Measurements from ENCODE around the gene SMIM45.

The SMIM45 gene

GRCh38 chr22:41949297-41949965 is 2.5 kb upstream of the SMIM45 start:
- TF ChIP-seq JUND (IDR thresholded peaks at IDR 0.05; ENCODE audit: low read depth), result no peak

GRCh38 chr22:41952713-41953112 is 763 bp downstream of the SMIM45 start:
- in situ Hi-C loops (cut with HindIII; ENCODE audit: low pct_unique_long_range_greater_than_20kb, low sequenced_read_pairs), result no loop called here
- DNase-seq (ENCODE audit: low read depth in 1 of 2, low spot score in 1 of 2), result no peak
- no peak for TF ChIP-seq JUND (IDR thresholded peaks at IDR 0.05; ENCODE audit: low read depth)

More at GRCh38 chr22:41949297-41949965, 2.5 kb upstream of the SMIM45 start:
- in situ Hi-C loops (cut with HindIII; ENCODE audit: low pct_unique_long_range_greater_than_20kb, low sequenced_read_pairs), result no loop called here
- no peak for DNase-seq (ENCODE audit: low read depth in 1 of 2, low spot score in 1 of 2)

GRCh38 chr22:41957941-41958556 is 6.1 kb downstream of the SMIM45 start:
- in situ Hi-C loops (cut with HindIII; ENCODE audit: low pct_unique_long_range_greater_than_20kb, low sequenced_read_pairs), result no loop called here
- DNase-seq (ENCODE audit: low read depth in 1 of 2, low spot score in 1 of 2), result no peak
- TF ChIP-seq JUND (IDR thresholded peaks at IDR 0.05; ENCODE audit: low read depth), result no peak

- no peak for TF ChIP-seq JUND (IDR thresholded peaks at IDR 0.05; ENCODE audit: low read depth)
- DNase-seq (ENCODE audit: low read depth in 1 of 2, low spot score in 1 of 2), result no peak
- in situ Hi-C loops (cut with HindIII; ENCODE audit: low pct_unique_long_range_greater_than_20kb, low sequenced_read_pairs), result no loop called here
Measured at GRCh38 chr22:41963453-41964111, 11.6 kb downstream of the SMIM45 start.

- no peak for DNase-seq (ENCODE audit: low read depth in 1 of 2, low spot score in 1 of 2)
- in situ Hi-C loops (cut with HindIII; ENCODE audit: low pct_unique_long_range_greater_than_20kb, low sequenced_read_pairs), result no loop called here
- TF ChIP-seq JUND (IDR thresholded peaks at IDR 0.05; ENCODE audit: low read depth), result no peak
Measured at GRCh38 chr22:41964112-41964491, 12.2 kb downstream of the SMIM45 start.

GRCh38 chr22:41966225-41966606 is 14.3 kb downstream of the SMIM45 start:
- TF ChIP-seq JUND (IDR thresholded peaks at IDR 0.05; ENCODE audit: low read depth), result no peak
- in situ Hi-C loops (cut with HindIII; ENCODE audit: low pct_unique_long_range_greater_than_20kb, low sequenced_read_pairs), result no loop called here
- DNase-seq (ENCODE audit: low read depth in 1 of 2, low spot score in 1 of 2), result no peak

- in situ Hi-C loops (cut with HindIII; ENCODE audit: low pct_unique_long_range_greater_than_20kb, low sequenced_read_pairs), result no loop called here
- no peak for TF ChIP-seq JUND (IDR thresholded peaks at IDR 0.05; ENCODE audit: low read depth)
- DNase-seq (ENCODE audit: low read depth in 1 of 2, low spot score in 1 of 2), result peak; percentile 37 to 78
Measured at GRCh38 chr22:41966607-41967240, 14.8 kb downstream of the SMIM45 start.

- no peak for TF ChIP-seq JUND (IDR thresholded peaks at IDR 0.05; ENCODE audit: low read depth)
- DNase-seq (ENCODE audit: low read depth in 1 of 2, low spot score in 1 of 2), result no peak
- in situ Hi-C loops (cut with HindIII; ENCODE audit: low pct_unique_long_range_greater_than_20kb, low sequenced_read_pairs), result no loop called here
Measured at GRCh38 chr22:41968601-41969000, 16.7 kb downstream of the SMIM45 start.

GRCh38 chr22:41969110-41969646 is 17.2 kb downstream of the SMIM45 start, which contains the start of gene SEPTIN3:
TSS of gene SEPTIN3 (plus strand) at chr22:41969443. CDS start at chr22:41971493, 2,050 bp downstream.
- in situ Hi-C loops (cut with HindIII; ENCODE audit: low pct_unique_long_range_greater_than_20kb, low sequenced_read_pairs), result no loop called here
- no peak for TF ChIP-seq JUND (IDR thresholded peaks at IDR 0.05; ENCODE audit: low read depth)
- DNase-seq (ENCODE audit: low read depth in 1 of 2, low spot score in 1 of 2), result no peak

GRCh38 chr22:41970601-41971000 is 18.7 kb downstream of the SMIM45 start:
- no peak for TF ChIP-seq JUND (IDR thresholded peaks at IDR 0.05; ENCODE audit: low read depth)
- DNase-seq (ENCODE audit: low read depth in 1 of 2, low spot score in 1 of 2), result no peak
- in situ Hi-C loops (cut with HindIII; ENCODE audit: low pct_unique_long_range_greater_than_20kb, low sequenced_read_pairs), result no loop called here

- TF ChIP-seq JUND (IDR thresholded peaks at IDR 0.05; ENCODE audit: low read depth), result no peak
- DNase-seq (ENCODE audit: low read depth in 1 of 2, low spot score in 1 of 2), result no peak
- in situ Hi-C loops (cut with HindIII; ENCODE audit: low pct_unique_long_range_greater_than_20kb, low sequenced_read_pairs), result no loop called here
Measured at GRCh38 chr22:41971431-41971830, 19.5 kb downstream of the SMIM45 start.

GRCh38 chr22:41974691-41975290 is 22.8 kb downstream of the SMIM45 start:
- no peak for TF ChIP-seq JUND (IDR thresholded peaks at IDR 0.05; ENCODE audit: low read depth)
- DNase-seq (ENCODE audit: low read depth in 1 of 2, low spot score in 1 of 2), result no peak
- in situ Hi-C loops (cut with HindIII; ENCODE audit: low pct_unique_long_range_greater_than_20kb, low sequenced_read_pairs), result no loop called here
